Fibroblast of lung (primary cell): Measurements from ENCODE around the gene ITGA7.

Experiments used
- CTCF ChIP-seq, 2 donors: IDR thresholded peaks in 1 of 2; conservative IDR thresholded peaks in 1 of 2; 1 replicate in 1 of 2; 2 replicates in 1 of 2; pipeline ENCODE4 v1.5.1; 2011 to 2012; ENCODE audit warnings: low read length in 2 of 2, control low read depth in 1 of 2, inconsistent platforms in 1 of 2, low read depth in 1 of 2, mild to moderate bottlenecking in 1 of 2
- EZH2 ChIP-seq: IDR thresholded peaks from 2 replicates; pipeline ENCODE4 v1.5.1; 2012; ENCODE audit warnings: low read length, control low read depth, mild to moderate bottlenecking; ENCODE audit errors: missing control alignments

- TF ChIP-seq CTCF (conservative IDR thresholded peaks at IDR 0.05 in 1 of 2, IDR thresholded peaks at IDR 0.05 in 1 of 2; ENCODE audit: low read depth in 1 of 2, low read length in 2 of 2) (no peak), EZH2 (no peak)
Measured at GRCh38 chr12:55663391-55663790, 44.3 kb downstream of the ITGA7 start.
